CD4-positive, alpha-beta T cell treated with Interleukin-4 for 1 hour (primary cell): ENCODE results near the gene RUNX2.
A peak's percentile ranks its signal among the peaks of the same experiment; 100 is the strongest.

Source experiments
- DNase-seq, 2 donors: peaks; one replicate each; pipeline ENCODE4 v3.0.0-alpha.2; 2020 to 2022

RUNX2 gene

GRCh38 chr6:45595010-45595851 is 267.1 kb downstream of the RUNX2 start:
- no peak for DNase-seq

GRCh38 chr6:45597424-45597823 is 269.3 kb downstream of the RUNX2 start:
- no peak for DNase-seq

GRCh38 chr6:45599053-45599452 is 270.9 kb downstream of the RUNX2 start:
- DNase-seq: no peak

GRCh38 chr6:45605971-45606370 is 277.8 kb downstream of the RUNX2 start:
- DNase-seq: no peak

- no peak for DNase-seq
Observed at GRCh38 chr6:45606831-45607400, 278.8 kb downstream of the RUNX2 start.

GRCh38 chr6:45607798-45608197 is 279.7 kb downstream of the RUNX2 start:
- DNase-seq: no peak

DNA sequence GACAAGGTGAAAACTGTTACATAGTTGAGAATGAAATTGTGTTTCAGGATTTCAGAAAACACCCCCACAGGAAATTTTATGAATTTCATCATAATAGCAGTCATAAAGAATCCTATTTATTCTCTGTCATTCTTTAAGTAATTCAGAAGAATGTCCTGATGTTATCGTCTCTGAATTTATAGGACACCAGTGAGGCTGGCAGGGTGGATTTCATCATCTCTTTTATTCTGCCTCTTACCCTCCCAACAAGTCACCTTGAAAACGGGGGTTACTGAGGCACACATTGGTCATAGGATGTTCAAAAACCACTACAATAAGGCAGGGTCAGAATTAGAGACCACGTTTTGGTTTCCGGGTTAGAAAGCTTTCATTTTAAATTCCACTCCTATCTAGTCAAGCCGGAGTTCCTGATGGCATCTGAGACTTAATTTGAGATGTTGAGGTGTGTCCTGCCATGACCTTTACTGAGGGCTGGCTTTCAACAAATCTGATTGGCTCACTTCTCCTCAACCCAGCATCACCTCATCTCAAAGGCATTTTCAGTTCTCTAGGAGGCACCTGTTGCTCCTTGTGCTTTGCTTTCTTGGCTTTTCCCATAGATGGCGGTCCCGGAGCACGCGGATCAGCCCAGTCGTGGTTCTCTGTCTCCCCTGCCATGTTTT is 280.3 kb downstream of the RUNX2 start:
- no peak for DNase-seq

DNA sequence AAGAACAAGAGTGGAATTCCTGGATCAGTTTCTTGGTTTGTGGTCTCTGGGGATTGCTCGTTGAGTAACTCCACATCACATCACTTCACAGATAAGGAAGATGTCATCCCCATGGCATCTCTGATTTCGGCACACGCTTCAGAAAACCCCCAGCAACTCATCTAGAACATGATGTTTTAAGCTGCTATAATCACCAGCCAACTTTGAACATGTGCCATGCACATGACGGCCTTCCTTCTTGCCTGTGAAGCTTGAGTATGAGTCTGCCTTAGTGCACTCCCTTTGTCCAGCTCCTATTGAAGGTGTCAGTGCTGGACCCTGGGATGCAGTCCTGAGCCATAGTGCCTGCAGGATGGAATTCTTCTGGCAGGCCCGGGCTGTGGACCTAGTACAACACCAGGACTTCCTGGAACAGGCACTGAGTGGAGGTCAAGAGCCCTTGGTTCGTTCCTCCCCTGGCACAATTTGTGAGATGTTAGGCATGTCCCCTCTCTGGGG is 281.1 kb downstream of the RUNX2 start:
- DNase-seq: no peak

DNA sequence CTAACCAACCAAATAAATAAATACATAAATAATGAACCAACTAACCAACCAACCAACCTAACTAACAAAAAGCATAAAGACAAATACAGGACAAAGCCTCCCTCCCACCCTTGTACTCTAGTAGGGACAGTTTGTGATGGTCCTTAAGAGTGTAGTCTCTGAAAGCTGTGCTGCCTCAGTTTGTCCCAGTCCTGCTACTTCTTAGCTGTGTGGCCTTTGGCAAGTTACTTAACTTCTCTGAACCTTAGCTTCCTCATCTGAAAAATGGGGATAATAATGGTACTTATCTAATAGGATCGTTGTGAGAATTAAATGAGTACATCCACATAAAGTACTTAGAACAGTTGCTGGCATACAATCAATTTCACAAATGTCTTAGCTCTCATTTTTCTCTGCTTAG is 282.2 kb downstream of the RUNX2 start:
- DNase-seq: no peak

GRCh38 chr6:45610832-45611231 is 282.7 kb downstream of the RUNX2 start:
- no peak for DNase-seq

GRCh38 chr6:45611491-45611890 is 283.4 kb downstream of the RUNX2 start:
- DNase-seq: no peak

- no peak for DNase-seq
Observed at GRCh38 chr6:45613656-45614055, 285.5 kb downstream of the RUNX2 start.

DNA sequence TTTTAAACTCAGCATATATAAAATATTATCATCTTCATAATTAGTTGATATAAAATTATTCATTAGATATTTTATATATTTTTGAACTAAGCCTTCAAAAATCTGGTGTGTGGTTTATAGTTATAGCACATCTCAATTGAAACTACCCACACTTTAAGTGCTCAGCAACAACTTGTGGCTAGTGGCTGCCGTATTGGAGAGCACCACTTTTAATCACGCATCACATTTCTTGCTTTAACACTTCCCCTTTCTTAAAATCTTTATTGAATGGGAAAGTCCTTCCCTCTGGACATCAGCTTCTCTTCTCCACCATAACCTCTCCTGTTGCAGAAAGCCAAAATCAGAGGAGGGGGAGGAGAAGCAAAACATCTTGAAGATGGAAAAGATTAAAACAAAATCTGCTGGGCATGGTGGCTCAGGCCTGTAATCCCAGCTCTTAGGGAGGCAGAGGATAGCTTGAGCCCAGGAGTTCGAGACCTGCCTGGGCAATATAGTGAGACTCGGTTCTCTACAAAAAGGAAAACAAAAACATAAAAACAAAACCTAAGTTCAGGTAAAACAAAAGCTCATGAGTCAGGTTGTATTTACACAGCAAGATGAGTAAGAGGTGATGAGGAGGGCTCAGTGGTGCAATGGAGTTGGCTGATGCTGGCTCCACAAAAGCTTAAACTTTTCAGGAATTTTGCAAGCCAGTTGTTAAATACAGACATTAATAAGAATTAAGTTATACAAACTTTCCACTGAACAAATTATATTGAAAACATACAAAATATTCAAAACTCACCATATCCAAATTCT is 286.6 kb downstream of the RUNX2 start:
- DNase-seq: no peak

GRCh38 chr6:45616209-45616608 is 288.1 kb downstream of the RUNX2 start:
- DNase-seq: no peak

- no peak for DNase-seq
Observed at GRCh38 chr6:45617441-45617840, 289.3 kb downstream of the RUNX2 start.

DNA sequence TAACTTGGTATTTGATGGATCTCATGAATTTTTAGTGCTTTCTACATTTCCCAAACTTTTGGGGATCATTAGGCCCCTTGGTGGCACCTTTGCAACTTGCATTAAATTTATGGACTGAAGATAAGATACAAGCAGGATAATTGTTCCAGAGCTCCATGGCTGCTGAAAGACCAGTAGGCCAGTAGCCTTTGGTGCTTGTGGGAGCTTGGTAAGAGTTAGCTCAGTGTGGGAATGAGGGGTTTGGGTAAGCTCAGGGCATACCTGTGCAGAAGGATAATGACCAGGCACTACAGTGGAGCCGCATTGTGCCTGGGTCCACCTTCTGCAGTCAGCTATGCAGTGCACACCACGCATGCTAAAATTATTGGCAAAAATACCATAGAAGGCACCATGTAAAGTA is 290.1 kb downstream of the RUNX2 start:
- DNase-seq: no peak

- no peak for DNase-seq
Observed at GRCh38 chr6:45619211-45619760, 291.2 kb downstream of the RUNX2 start.

DNA sequence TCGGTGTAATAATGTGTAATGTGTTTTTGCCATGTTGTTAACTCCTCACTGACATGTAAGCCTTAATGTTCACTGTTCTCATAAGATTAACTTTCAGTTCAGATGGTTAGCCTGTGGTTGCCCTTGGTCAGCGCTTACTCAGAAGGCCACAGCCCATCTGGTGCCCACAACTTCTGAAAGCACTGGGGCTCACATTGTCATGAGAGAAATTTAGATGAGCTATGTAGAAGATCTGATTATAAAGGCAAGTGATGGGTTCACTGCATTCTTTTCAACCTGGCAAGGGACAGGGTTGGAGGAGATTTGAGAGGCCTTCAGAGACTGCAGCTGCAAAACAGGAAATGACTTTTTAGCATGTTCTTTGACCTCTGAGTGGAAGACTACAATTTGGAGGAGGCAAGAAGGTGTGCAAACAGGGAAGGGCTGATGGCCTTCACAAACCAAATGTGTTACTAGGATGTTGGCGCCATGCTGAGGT is 291.9 kb downstream of the RUNX2 start:
- peak in 1 of 2 donors; percentile 11 for DNase-seq

GRCh38 chr6:45624228-45624627 is 296.1 kb downstream of the RUNX2 start:
- no peak for DNase-seq

- DNase-seq: no peak
Observed at GRCh38 chr6:45625191-45625664, 297.1 kb downstream of the RUNX2 start.

DNA sequence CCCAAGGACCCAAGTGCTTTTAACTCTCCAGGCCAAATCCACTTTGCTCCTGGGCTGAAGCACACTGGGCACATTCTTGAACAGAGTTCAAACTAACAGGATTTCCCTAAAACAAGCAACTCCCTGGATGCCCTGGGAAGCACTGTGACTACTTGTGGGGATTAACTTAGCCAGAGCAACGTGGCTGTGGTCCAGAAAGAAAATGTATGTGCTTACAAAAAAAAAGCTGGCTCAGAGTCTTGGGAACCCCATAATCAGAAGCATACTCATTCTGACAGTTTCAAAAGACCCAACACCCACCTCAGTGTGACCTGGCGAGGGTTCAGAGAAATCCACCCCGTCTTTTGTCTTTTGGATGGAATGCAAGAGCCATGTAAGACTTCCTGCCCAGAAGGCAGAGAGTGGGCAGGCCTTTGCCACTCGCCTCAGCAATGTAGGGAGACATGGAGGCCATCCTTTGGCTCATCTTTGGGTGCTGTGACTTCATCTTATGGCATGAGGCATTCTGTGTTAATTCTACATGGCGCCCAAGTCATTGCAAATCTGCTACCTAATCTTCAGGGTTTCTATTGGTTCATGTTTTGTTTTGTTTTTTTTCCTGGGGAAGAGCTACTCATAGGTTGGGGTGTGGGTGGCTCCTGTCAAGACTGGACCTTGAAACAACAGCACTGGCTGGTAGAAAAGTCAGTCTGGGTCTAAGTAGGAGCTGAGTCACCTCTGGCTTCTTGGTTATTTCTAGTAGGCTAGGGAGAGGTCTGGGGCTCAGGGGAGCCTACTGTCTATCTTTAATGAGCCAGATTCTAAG is 298.2 kb downstream of the RUNX2 start:
- DNase-seq: no peak

- DNase-seq: no peak
Observed at GRCh38 chr6:45630314-45630713, 302.2 kb downstream of the RUNX2 start.
